MCF 10A (cell line): Measurements from ENCODE around the gene OCSTAMP. TPM values are rescaled to one million over a fixed set of nuclear protein-coding genes. Genes with fewer than 3 reads are reported as not detected.

Experiments used
- BruUV-seq: library from RNA; stranded (reverse); fragments of 400-500 nt; replicated peaks from 2 replicates; lab custom pipeline; 2021; lab: Mats Ljungman, UMichigan
- CTCF ChIA-PET: fragments of 300-600 bp; sonication (Branson Sonifier 250); formaldehyde crosslinking; extraction: SDS; loops from one replicate; lab custom pipeline; 2021; ENCODE audit warnings: antibody characterized with exemption, inconsistent platforms; lab: Yijun Ruan, JAX
- POLR2A ChIA-PET: fragments of 300-600, 350-650 bp; sonication (Branson Sonifier 250); formaldehyde crosslinking; extraction: SDS; loops from one replicate; lab custom pipeline; 2020; ENCODE audit warnings: antibody characterized with exemption, inconsistent platforms; lab: Yijun Ruan, JAX
- DNase-seq: peaks from one replicate; pipeline ENCODE4 v3.0.0-alpha.2; 2018; ENCODE audit not compliant: unreplicated experiment
- H3K27ac Mint-ChIP-seq: one replicate; pipeline ENCODE4 v1.8.0; 2022; ENCODE audit warnings: mild to moderate bottlenecking, low read depth, mixed read lengths; ENCODE audit not compliant: unreplicated experiment
- H3K27me3 Mint-ChIP-seq: one replicate; pipeline ENCODE4 v1.8.0; 2022; ENCODE audit warnings: mixed read lengths; ENCODE audit not compliant: insufficient read depth, unreplicated experiment
- H3K36me3 Mint-ChIP-seq: one replicate; pipeline ENCODE4 v1.8.0; 2022; ENCODE audit warnings: mild to moderate bottlenecking, moderate library complexity, mixed read lengths; ENCODE audit not compliant: insufficient read depth, unreplicated experiment
- H3K4me1 Mint-ChIP-seq: one replicate; pipeline ENCODE4 v1.8.0; 2022; ENCODE audit warnings: mixed read lengths; ENCODE audit not compliant: insufficient read depth, unreplicated experiment
- H3K4me3 Mint-ChIP-seq: one replicate; pipeline ENCODE4 v1.8.0; 2022; ENCODE audit warnings: mild to moderate bottlenecking, moderate library complexity, mixed read lengths; ENCODE audit not compliant: unreplicated experiment
- H3K9me3 Mint-ChIP-seq: one replicate; pipeline ENCODE4 v1.8.0; 2022; ENCODE audit warnings: mixed read lengths; ENCODE audit not compliant: unreplicated experiment
- intact Hi-C: fragments of 100-400 bp; cut with micrococcal nuclease; formaldehyde crosslinking; loops from 2 replicates; pipeline ENCODE4 v1.14.1; 2022
- total RNA-seq: library from RNA; stranded (reverse); gene quantifications from 2 replicates; pipeline ENCODE4 v1.2.3, GENCODE V29; 2022
- TF ChIP-seq, protein P1 (sequence below): fragments of 200-600 bp; IDR thresholded peaks from one replicate; pipeline ENCODE4 v1.8.0; 2022; ENCODE audit warnings: antibody characterized with exemption, mild to moderate bottlenecking; ENCODE audit not compliant: unreplicated experiment

OCSTAMP gene
- total RNA-seq, 1 experiment from 2014 or later = not detected

DNA sequence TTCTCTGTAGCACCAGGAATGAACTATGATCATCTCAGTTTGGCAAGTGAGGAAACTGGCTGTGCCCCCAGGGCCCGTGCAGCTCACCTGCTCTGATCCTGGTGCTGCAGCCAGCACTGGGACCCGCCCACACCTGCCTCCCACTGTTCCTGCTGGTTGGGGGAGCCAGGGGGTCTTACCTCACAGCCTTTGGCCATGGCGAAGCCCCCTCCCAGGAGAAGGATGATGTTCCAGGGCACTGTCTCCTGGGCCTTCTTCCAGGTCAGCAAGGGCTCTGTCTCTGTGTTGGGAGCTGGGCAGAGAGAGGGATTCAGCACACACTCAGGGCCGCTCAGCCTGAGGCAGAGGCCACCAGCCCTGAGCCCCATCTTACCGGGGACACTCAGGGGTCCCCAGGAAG, 24.9 kb upstream of the OCSTAMP start:
- intact Hi-C loops = no loop called here
- ChIA-PET POLR2A (no interaction called here), CTCF (interaction anchor here (0.8 to 1.0 kb wide), 3 partner anchors 13 to 57 kb away, joined by 3 to 5 read pairs (median 3); no protein-coding TSS in a partner anchor)
- H3K4me1 Mint-ChIP-seq = no peaks in the 10 kb centered on the region
- TF ChIP-seq, protein P1, sequence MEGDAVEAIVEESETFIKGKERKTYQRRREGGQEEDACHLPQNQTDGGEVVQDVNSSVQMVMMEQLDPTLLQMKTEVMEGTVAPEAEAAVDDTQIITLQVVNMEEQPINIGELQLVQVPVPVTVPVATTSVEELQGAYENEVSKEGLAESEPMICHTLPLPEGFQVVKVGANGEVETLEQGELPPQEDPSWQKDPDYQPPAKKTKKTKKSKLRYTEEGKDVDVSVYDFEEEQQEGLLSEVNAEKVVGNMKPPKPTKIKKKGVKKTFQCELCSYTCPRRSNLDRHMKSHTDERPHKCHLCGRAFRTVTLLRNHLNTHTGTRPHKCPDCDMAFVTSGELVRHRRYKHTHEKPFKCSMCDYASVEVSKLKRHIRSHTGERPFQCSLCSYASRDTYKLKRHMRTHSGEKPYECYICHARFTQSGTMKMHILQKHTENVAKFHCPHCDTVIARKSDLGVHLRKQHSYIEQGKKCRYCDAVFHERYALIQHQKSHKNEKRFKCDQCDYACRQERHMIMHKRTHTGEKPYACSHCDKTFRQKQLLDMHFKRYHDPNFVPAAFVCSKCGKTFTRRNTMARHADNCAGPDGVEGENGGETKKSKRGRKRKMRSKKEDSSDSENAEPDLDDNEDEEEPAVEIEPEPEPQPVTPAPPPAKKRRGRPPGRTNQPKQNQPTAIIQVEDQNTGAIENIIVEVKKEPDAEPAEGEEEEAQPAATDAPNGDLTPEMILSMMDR = no peak
- H3K27me3 Mint-ChIP-seq = peaks cover 63% of the 10 kb centered on the region
- no peaks in the 10 kb centered on the region for H3K36me3 Mint-ChIP-seq
- no TSS peak for BruUV-seq
- DNase-seq = no peak
- no peak overlapping the region for H3K27ac Mint-ChIP-seq
- no peaks in the 10 kb centered on the region for H3K9me3 Mint-ChIP-seq
- H3K4me3 Mint-ChIP-seq = no peak overlapping the region

DNA sequence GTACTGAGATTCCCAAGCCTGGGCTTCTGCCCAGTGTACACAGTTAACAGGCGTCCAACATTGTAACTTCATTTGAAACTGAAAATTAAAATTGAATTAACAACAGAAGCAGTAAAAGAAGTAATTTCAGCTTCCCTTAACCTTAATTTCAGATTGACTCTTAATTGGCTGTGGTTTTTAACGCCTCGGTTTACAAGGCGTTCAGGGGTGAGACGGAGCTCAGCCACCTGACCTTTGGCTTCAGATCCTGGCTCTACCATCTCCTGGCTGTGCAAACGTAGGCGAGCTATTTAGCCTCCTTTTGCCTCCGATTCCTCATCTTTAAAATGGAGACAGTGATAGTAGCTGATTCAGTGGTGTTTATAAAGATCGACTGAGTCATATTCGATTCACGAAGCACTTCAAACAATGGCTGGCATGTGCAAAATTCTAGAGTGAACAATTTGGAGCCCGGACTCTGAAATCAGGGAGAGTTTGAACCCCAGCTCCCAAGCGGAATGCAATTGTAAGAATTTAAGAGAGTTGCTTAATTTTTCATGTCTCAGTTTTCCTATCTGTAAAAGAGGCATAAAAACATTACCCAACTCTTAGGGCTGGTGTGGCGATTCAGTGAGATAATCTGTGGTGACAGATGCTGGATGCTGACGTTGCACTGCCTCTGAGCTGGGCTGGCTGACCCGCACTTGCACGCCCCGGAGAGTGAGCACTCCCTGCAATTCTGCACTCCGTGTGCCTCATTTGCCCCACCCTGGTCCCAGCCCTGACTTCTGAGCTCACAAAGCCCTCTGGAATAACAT, 23.5 kb upstream of the OCSTAMP start:
- Mint-ChIP-seq H3K4me3 (no peak overlapping the region), H3K9me3 (no peaks in the 10 kb centered on the region), H3K27me3 (peaks cover 63% of the 10 kb centered on the region), H3K36me3 (no peaks in the 10 kb centered on the region), H3K4me1 (no peaks in the 10 kb centered on the region), H3K27ac (no peak overlapping the region)
- TF ChIP-seq, protein P1 = no peak
- no TSS peak for BruUV-seq
- intact Hi-C loops = no loop called here
- POLR2A ChIA-PET = no interaction called here
- CTCF ChIA-PET = interaction anchor here (0.6 kb wide), 1 partner anchor 103 kb away, joined by 3 read pairs; no protein-coding TSS in a partner anchor
- DNase-seq = no peak

DNA sequence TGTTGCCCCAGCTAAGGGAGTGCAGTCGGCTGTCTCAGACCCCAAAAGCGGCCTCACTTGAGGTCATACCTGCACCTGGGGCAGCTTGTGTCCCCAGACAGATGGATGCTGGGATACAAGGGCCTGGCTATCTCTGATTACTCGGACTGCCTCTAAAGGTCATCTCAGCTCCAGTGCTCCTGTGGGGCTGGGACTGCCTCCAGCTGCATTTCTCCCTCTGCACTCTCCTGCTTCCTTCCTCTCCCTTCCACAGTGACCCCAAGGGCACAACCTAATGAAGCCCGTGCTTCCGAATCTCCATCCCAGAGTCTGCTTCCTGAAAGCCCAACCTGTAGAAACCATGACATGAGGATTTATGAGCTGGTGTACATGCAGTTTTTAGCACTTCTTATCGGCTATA, 22.8 kb upstream of the OCSTAMP start:
- H3K4me1 Mint-ChIP-seq = no peaks in the 10 kb centered on the region
- intact Hi-C loops = no loop called here
- CTCF ChIA-PET = interaction anchor here (0.6 to 0.7 kb wide), 2 partner anchors 104 to 1254 kb away, joined by 3 read pairs; no protein-coding TSS in a partner anchor
- no peak overlapping the region for H3K27ac Mint-ChIP-seq
- no peaks in the 10 kb centered on the region for H3K36me3 Mint-ChIP-seq
- no peaks in the 10 kb centered on the region for H3K9me3 Mint-ChIP-seq
- no peak for DNase-seq
- H3K27me3 Mint-ChIP-seq = peaks cover 56% of the 10 kb centered on the region
- no peak overlapping the region for H3K4me3 Mint-ChIP-seq
- TF ChIP-seq, protein P1 = no peak
- POLR2A ChIA-PET = interaction anchor here (0.7 kb wide), 1 partner anchor 406 kb away, joined by 3 read pairs; no protein-coding TSS in a partner anchor
- BruUV-seq = no TSS peak

DNA sequence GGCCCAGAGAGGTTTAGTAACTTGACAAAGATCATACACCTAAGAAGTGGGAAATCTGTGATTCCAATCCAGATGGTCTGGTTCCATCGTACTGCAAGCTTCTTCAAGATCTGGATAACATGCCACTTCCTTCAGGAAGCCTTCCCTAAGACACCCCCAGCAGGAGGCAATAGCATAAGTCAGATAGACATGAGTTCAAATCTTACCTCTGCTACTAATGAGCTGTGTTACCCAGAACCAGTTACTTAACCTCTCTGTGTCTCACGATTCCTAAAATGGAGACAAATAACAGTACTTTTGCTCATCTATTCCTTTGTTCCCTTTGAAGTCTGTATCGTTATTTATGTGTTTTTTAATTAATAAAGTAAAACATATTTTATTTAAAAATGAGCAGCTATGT, 22.3 kb upstream of the OCSTAMP start:
- Mint-ChIP-seq H3K36me3 (no peaks in the 10 kb centered on the region), H3K9me3 (no peaks in the 10 kb centered on the region), H3K4me1 (no peaks in the 10 kb centered on the region), H3K27me3 (peaks cover 54% of the 10 kb centered on the region), H3K4me3 (no peak overlapping the region), H3K27ac (no peak overlapping the region)
- ChIA-PET CTCF (interaction anchor here (0.7 kb wide), 1 partner anchor 1254 kb away, joined by 3 read pairs; no protein-coding TSS in a partner anchor), POLR2A (interaction anchor here (0.6 to 0.7 kb wide), 2 partner anchors 406 to 465 kb away, joined by 3 read pairs; no protein-coding TSS in a partner anchor)
- intact Hi-C loops = no loop called here
- no TSS peak for BruUV-seq
- DNase-seq = no peak
- TF ChIP-seq, protein P1 = no peak
